GM23338 (cell line): Measurements from ENCODE around the gene VPS45. TPM values are rescaled to one million over a fixed set of nuclear protein-coding genes. Genes with fewer than 3 reads are reported as not detected.

ENCODE experiments used
- ATAC-seq: fragments of 200-7000 bp; cut with Tn5 transposase; 3 replicates; pipeline ENCODE4 v1.9.1; 2020
- DNase-seq: peaks from one replicate; pipeline ENCODE4 v3.0.0-alpha.2; 2015; ENCODE audit warnings: low spot score
- H2AFZ ChIP-seq: fragments of 200-600 bp; sonication (generic); 2 replicates; pipeline ENCODE4 v1.8.0; 2016; ENCODE audit warnings: antibody characterized with exemption, mild to moderate bottlenecking, moderate library complexity
- H3F3A ChIP-seq: fragments of 200-600 bp; sonication (generic); replicated peaks from 2 replicates; pipeline ENCODE4 v1.8.0; 2017; ENCODE audit warnings: antibody characterized with exemption, mixed run types, low read depth
- H3K27ac ChIP-seq: fragments of 200-600 bp; sonication (generic); 2 replicates; pipeline ENCODE4 v1.6.1; 2016; ENCODE audit warnings: low read depth
- H3K27me3 ChIP-seq: fragments of 200-600 bp; sonication (generic); 2 replicates; pipeline ENCODE4 v1.8.0; 2016; ENCODE audit warnings: mild to moderate bottlenecking, mixed run types, moderate library complexity; ENCODE audit not compliant: insufficient read depth
- H3K36me3 ChIP-seq: fragments of 200-600 bp; sonication (generic); 2 replicates; pipeline ENCODE4 v1.8.0; 2016; ENCODE audit warnings: mild to moderate bottlenecking; ENCODE audit not compliant: insufficient read depth
- H3K4me1 ChIP-seq: fragments of 200-600 bp; sonication (generic); 2 replicates; pipeline ENCODE4 v1.8.0; 2016; ENCODE audit warnings: mild to moderate bottlenecking, moderate library complexity; ENCODE audit not compliant: insufficient read depth
- H3K4me2 ChIP-seq: fragments of 200-600 bp; sonication (generic); 2 replicates; pipeline ENCODE4 v1.7.1; 2017; ENCODE audit warnings: mixed run types
- H3K4me3 ChIP-seq: fragments of 200-600 bp; sonication (generic); 2 replicates; pipeline ENCODE4 v1.6.1; 2016; ENCODE audit warnings: mixed run types
- H3K79me2 ChIP-seq: fragments of 200-600 bp; sonication (generic); replicated peaks from 2 replicates; pipeline ENCODE4 v1.8.0; 2017; ENCODE audit warnings: mild to moderate bottlenecking; ENCODE audit not compliant: insufficient read depth
- H3K9me2 ChIP-seq: fragments of 200-600 bp; sonication (generic); 2 replicates; pipeline ENCODE4 v1.8.0; 2017; ENCODE audit not compliant: insufficient read depth
- H4K20me1 ChIP-seq: fragments of 200-600 bp; sonication (generic); replicated peaks from 2 replicates; pipeline ENCODE4 v1.8.0; 2017; ENCODE audit warnings: mild to moderate bottlenecking; ENCODE audit not compliant: insufficient read depth
- H3K27ac Mint-ChIP-seq: 2 replicates; pipeline ENCODE4 v1.8.0; 2020; ENCODE audit warnings: inconsistent platforms, mild to moderate bottlenecking, moderate library complexity, mixed read lengths
- H3K27me3 Mint-ChIP-seq: 3 replicates; pipeline ENCODE4 v1.8.0; 2022; ENCODE audit warnings: low read depth, mild to moderate bottlenecking, moderate library complexity, mixed read lengths, inconsistent platforms; ENCODE audit not compliant: insufficient read depth, poor library complexity
- H3K36me3 Mint-ChIP-seq: 3 replicates; pipeline ENCODE4 v1.8.0; 2021; ENCODE audit warnings: low read depth, mild to moderate bottlenecking, inconsistent platforms, moderate library complexity, mixed read lengths
- H3K4me1 Mint-ChIP-seq: 3 replicates; pipeline ENCODE4 v1.8.0; 2020; ENCODE audit warnings: mild to moderate bottlenecking, inconsistent platforms, mixed read lengths
- H3K4me3 Mint-ChIP-seq: 3 replicates; pipeline ENCODE4 v1.8.0; 2021; ENCODE audit warnings: moderate library complexity, mild to moderate bottlenecking, inconsistent platforms, mixed read lengths
- H3K9me3 Mint-ChIP-seq: 3 replicates; pipeline ENCODE4 v1.8.0; 2020; ENCODE audit warnings: moderate library complexity, mild to moderate bottlenecking, inconsistent platforms, mixed read lengths
- CREB1 ChIP-seq: fragments of 250-450 bp; sonication (Bioruptor Pico); IDR thresholded peaks from 2 replicates; pipeline ENCODE4 v1.5.0; 2020; ENCODE audit warnings: low read depth, mild to moderate bottlenecking, moderate library complexity
- CTCF ChIP-seq, 2 experiments: fragments of 200-600 bp in 1 of 2; sonication (generic) in 1 of 2; conservative IDR thresholded peaks; 2 replicates each; pipeline versions ENCODE4 v1.5.1 to v1.6.1; 2016 to 2017; ENCODE audit warnings: antibody characterized with exemption in 2 of 2, low read depth in 2 of 2, mild to moderate bottlenecking in 2 of 2, moderate library complexity in 1 of 2
- ETS1 ChIP-seq: IDR thresholded peaks from 2 replicates; pipeline ENCODE4 v1.6.1; 2016; ENCODE audit warnings: antibody characterized with exemption
- EZH2 ChIP-seq: fragments of 200-600 bp; sonication (generic); IDR thresholded peaks from one replicate; pipeline ENCODE4 v1.8.0; 2017; ENCODE audit warnings: antibody characterized with exemption, mild to moderate bottlenecking, low read depth; ENCODE audit not compliant: unreplicated experiment
- EZH2phosphoT487 ChIP-seq: fragments of 200-600 bp; sonication (generic); IDR thresholded peaks from one replicate; pipeline ENCODE4 v1.8.1; 2018; ENCODE audit warnings: antibody characterized with exemption; ENCODE audit not compliant: unreplicated experiment
- JUNB ChIP-seq: IDR thresholded peaks from one replicate; pipeline ENCODE4 v1.6.1; 2016; ENCODE audit warnings: antibody characterized with exemption; ENCODE audit not compliant: unreplicated experiment
- REST ChIP-seq: IDR thresholded peaks from one replicate; pipeline ENCODE4 v1.6.1; 2018; ENCODE audit warnings: antibody characterized with exemption; ENCODE audit not compliant: unreplicated experiment
- STAT1 ChIP-seq: IDR thresholded peaks from one replicate; pipeline ENCODE4 v1.6.1; 2016; ENCODE audit warnings: antibody characterized with exemption; ENCODE audit not compliant: unreplicated experiment
- ZNF114 ChIP-seq: fragments of 250-450 bp; sonication (Bioruptor Pico); IDR thresholded peaks from 2 replicates; pipeline ENCODE4 v1.5.0; 2020; ENCODE audit warnings: mild to moderate bottlenecking, moderate library complexity
- ZNF331 ChIP-seq: fragments of 250-450 bp; sonication (Bioruptor Pico); IDR thresholded peaks from 2 replicates; pipeline ENCODE4 v1.5.0; 2020; ENCODE audit warnings: low read depth, mild to moderate bottlenecking, moderate library complexity
- polyA plus RNA-seq: library from polyadenylated mRNA; unstranded; fragments of >200 nt; fragmentation: Nextera tagmentation; extraction: Ambion mirVana; gene quantifications from 2 replicates; pipeline ENCODE4 v1.2.1, GENCODE V29; 2016
- total RNA-seq: library from RNA; depleted of rRNA; stranded (reverse); fragments of >200 nt; shearing (Covaris generic); gene quantifications from 2 replicates; pipeline ENCODE4 v1.2.3, GENCODE V29; 2014

VPS45 gene
- total and polyA plus RNA-seq, 2 experiments from 2014 or later = 23.5 to 37.5 TPM

GRCh38 chr1:150164224-150164623 is 96.6 kb downstream of the VPS45 start (continued):
- TF ChIP-seq REST (no peak), ZNF114 (CRISPR knock-in tag) (no peak), CTCF (conservative IDR thresholded peaks at IDR 0.05; ENCODE audit: low read depth in 2 of 2) (no peak), EZH2phosphoT487 (no peak), CREB1 (CRISPR knock-in tag) (no peak), EZH2 (no peak)

GRCh38 chr1:150164779-150165178 is 97.2 kb downstream of the VPS45 start:
- Histone ChIP-seq H3K4me2 (no peak overlapping the region), H3K4me3 (no peak overlapping the region), H3K4me1 (peaks cover 26% of the 10 kb centered on the region), H3K79me2 (no peaks in the 10 kb centered on the region), H3F3A (peaks cover 17% of the 10 kb centered on the region), H3K27me3 (no peaks in the 10 kb centered on the region), H3K36me3 (no peaks in the 10 kb centered on the region), H2AFZ (0 out of 2 replicates have a peak overlapping the region, but pooled peaks have one; percentile 34), H3K27ac (0 out of 2 replicates have a peak overlapping the region, but pooled peaks have one; percentile 75), H4K20me1 (no peaks in the 10 kb centered on the region), H3K9me2 (no peaks in the 10 kb centered on the region; the same call in 1 of the 2 replicates)
- peak overlapping the region; percentile 20; the same call in 1 of the 2 replicates for H3K27ac Mint-ChIP-seq
- peaks cover 10% of the 10 kb centered on the region for H3K27me3 Mint-ChIP-seq
- DNase-seq (no peak), ATAC-seq (no peak)
- H3K4me1 Mint-ChIP-seq = peaks cover 49% of the 10 kb centered on the region
- no peaks in the 10 kb centered on the region for H3K9me3 Mint-ChIP-seq
- H3K36me3 Mint-ChIP-seq = peaks cover 14% of the 10 kb centered on the region
- no peak overlapping the region for H3K4me3 Mint-ChIP-seq
- TF ChIP-seq ETS1 (no peak), STAT1 (no peak), JUNB (no peak), REST (no peak), ZNF331 (CRISPR knock-in tag) (no peak)
